SK-N-MC (cell line): ENCODE data around the gene SLC26A8.

Source experiments
- EZH2 ChIP-seq: fragments of 200-600 bp; sonication (generic); IDR thresholded peaks from one replicate; pipeline ENCODE4 v1.6.1; 2017; ENCODE audit warnings: antibody characterized with exemption
- FOXP2 ChIP-seq: optimal IDR thresholded peaks from 2 replicates; pipeline ENCODE3; 2011; ENCODE audit warnings: mild to moderate bottlenecking, moderate library complexity; ENCODE audit not compliant: insufficient read depth; ENCODE audit errors: extremely low read length, control extremely low read depth
- POLR2AphosphoS5 ChIP-seq: IDR thresholded peaks from 2 replicates; pipeline ENCODE4 v1.6.1; 2012; ENCODE audit warnings: mild to moderate bottlenecking, low read depth, low read length, borderline replicate concordance

- TF ChIP-seq EZH2: no peak
- no peak for TF ChIP-seq POLR2AphosphoS5
- no peak for TF ChIP-seq FOXP2
Observed at GRCh38 chr6:35933844-35934243, 90.6 kb downstream of the SLC26A8 start.
